Measurements from ENCODE around the gene MAP4K4. TPM values are rescaled to one million over a fixed set of nuclear protein-coding genes. Genes with fewer than 3 reads are reported as not detected.

MAP4K4 gene
- total RNA-seq, 1 experiment from 2014 or later: 132 TPM

- Mint-ChIP-seq H3K4me1 (no peaks in the 10 kb centered on the region), H3K9me3 (peaks cover 35 to 47% of the 10 kb centered on the region in 2 experiments), H3K27me3 (ENCODE audit: low read depth) (no peaks in the 10 kb centered on the region; the same call in 1 of the 2 replicates), H3K4me3 (no peak overlapping the region), H3K36me3 (ENCODE audit: insufficient read depth in 1 of 3, low read depth in 3 of 3) (peaks cover 17 to 31% (median 21%) of the 10 kb centered on the region in 3 experiments), H3K27ac (no peak overlapping the region)
- Histone ChIP-seq H3K27me3 (ENCODE audit: insufficient read depth, low read length) (no peaks in the 10 kb centered on the region), H2AFZ (ENCODE audit: low read length) (no peak overlapping the region), H3K23me2 (ENCODE audit: insufficient read length, low read depth, low read length, poor library complexity, severe bottlenecking) (no peaks in the 10 kb centered on the region), H3K79me2 (ENCODE audit: insufficient read depth, low read length) (no peaks in the 10 kb centered on the region), H3K4ac (ENCODE audit: low read depth, low read length) (no peak overlapping the region), H2BK12ac (ENCODE audit: insufficient read length, low read depth, low read length) (no peak overlapping the region), H2BK120ac (ENCODE audit: low read depth, low read length, poor library complexity, severe bottlenecking) (no peak overlapping the region), H3T11ph (ENCODE audit: low read length) (no peak overlapping the region), H3K18ac (ENCODE audit: insufficient read length, low read depth, low read length) (no peak overlapping the region), H2AK5ac (ENCODE audit: insufficient read length, low read length) (no peak overlapping the region), H4K91ac (ENCODE audit: insufficient read length, low read depth, low read length) (no peak overlapping the region), H3K9me3 (ENCODE audit: control insufficient read depth, low read depth, low read length) (peaks cover 13% of the 10 kb centered on the region), H4K8ac (replicated peaks; ENCODE audit: insufficient read length, low read depth, low read length) (no peak overlapping the region), H3K9ac (ENCODE audit: extremely low read depth, insufficient read length, low read length) (no peak overlapping the region), H2BK15ac (ENCODE audit: low read depth, low read length) (no peak overlapping the region), H4K5ac (ENCODE audit: insufficient read length, low read depth, low read length) (no peak overlapping the region), H3K4me2 (ENCODE audit: insufficient read depth, insufficient read length, low read length) (no peak overlapping the region), H2BK20ac (ENCODE audit: low read depth, low read length, poor library complexity, severe bottlenecking) (no peak overlapping the region), H3K56ac (ENCODE audit: insufficient read length, low read depth, low read length) (no peak overlapping the region), H4K20me1 (ENCODE audit: control insufficient read depth, insufficient read depth, insufficient read length) (no peaks in the 10 kb centered on the region), H3K14ac (ENCODE audit: insufficient read depth, low read length) (no peak overlapping the region), H3K4me1 (ENCODE audit: insufficient read depth, low read length) (no peaks in the 10 kb centered on the region), H2BK5ac (ENCODE audit: insufficient read length, low read length) (no peak overlapping the region), H3K79me1 (ENCODE audit: insufficient read depth, low read depth, low read length, poor library complexity, severe bottlenecking) (no peaks in the 10 kb centered on the region), H3K27ac (ENCODE audit: insufficient read length, low read depth, low read length) (no peak overlapping the region), H3K23ac (ENCODE audit: insufficient read length, low read depth, low read length) (no peak overlapping the region)
- TF ChIP-seq CTCF (conservative IDR thresholded peaks at IDR 0.05): no peak
- DNase-seq: no peak
- no CpG with 5 or more reads among the region's 3 CpGs for WGBS (ENCODE audit: extremely low coverage, insufficient read length, low lambda C conversion rate)
Observed at GRCh38 chr2:101930019-101930418, 232.5 kb downstream of the MAP4K4 start.

Data from H9 (cell line).